GM12874 (cell line): ENCODE measurements around the gene OR2T8.

ENCODE experiments used
- TF ChIP-seq, protein P1 (sequence below): IDR thresholded peaks from 2 replicates; pipeline ENCODE4 v1.5.1; 2011; ENCODE audit warnings: low read depth, mild to moderate bottlenecking, control low read depth, low read length, moderate library complexity; ENCODE audit not compliant: insufficient read depth

The OR2T8 gene, protein sequence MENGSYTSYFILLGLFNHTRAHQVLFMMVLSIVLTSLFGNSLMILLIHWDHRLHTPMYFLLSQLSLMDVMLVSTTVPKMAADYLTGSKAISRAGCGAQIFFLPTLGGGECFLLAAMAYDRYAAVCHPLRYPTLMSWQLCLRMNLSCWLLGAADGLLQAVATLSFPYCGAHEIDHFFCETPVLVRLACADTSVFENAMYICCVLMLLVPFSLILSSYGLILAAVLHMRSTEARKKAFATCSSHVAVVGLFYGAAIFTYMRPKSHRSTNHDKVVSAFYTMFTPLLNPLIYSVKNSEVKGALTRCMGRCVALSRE

DNA sequence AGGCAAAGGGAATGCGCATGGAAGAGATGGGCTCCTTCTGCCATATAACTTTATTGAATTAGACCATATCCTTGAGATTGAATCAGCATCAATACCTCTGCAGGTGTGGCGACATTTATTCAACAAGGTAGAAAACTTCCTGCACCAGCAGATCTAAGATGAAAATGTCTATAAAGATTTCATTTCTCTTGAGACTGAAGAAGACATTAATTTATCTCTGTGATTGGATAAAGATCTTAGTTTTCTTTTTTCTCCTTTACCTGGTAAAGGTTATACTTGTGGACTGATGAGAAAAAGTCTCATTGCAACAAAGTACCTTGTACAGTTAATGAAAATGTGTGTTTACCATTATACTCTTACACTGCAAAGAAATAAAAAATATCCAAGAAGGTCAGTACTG is at the start of gene OR2T8:
TSS of gene OR2T8 (plus strand) at position 301 of the 400 bp plus-strand sequence. CDS start 766 bp downstream, outside the sequence.
- TF ChIP-seq, protein P1, sequence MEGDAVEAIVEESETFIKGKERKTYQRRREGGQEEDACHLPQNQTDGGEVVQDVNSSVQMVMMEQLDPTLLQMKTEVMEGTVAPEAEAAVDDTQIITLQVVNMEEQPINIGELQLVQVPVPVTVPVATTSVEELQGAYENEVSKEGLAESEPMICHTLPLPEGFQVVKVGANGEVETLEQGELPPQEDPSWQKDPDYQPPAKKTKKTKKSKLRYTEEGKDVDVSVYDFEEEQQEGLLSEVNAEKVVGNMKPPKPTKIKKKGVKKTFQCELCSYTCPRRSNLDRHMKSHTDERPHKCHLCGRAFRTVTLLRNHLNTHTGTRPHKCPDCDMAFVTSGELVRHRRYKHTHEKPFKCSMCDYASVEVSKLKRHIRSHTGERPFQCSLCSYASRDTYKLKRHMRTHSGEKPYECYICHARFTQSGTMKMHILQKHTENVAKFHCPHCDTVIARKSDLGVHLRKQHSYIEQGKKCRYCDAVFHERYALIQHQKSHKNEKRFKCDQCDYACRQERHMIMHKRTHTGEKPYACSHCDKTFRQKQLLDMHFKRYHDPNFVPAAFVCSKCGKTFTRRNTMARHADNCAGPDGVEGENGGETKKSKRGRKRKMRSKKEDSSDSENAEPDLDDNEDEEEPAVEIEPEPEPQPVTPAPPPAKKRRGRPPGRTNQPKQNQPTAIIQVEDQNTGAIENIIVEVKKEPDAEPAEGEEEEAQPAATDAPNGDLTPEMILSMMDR = no peak

DNA sequence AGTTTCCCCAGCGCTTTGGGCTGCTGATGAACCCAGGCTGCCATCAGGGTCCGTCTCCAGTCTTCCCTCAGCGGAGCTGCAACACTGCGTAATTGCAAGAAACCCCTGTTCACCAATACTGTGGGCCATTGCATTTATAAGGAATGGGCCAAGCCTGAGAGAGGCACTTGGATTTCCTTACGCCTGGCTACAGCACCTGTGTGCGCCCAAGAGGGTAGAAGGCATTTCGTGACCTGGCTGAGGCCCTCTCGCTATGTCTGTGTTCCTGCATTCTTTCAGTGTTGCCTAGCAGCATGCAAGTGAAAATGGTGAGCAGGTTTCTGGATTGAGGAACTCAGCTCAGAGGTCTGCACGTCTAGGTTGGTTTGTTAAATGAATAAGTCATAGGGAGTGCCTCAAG is 36.7 kb upstream of the OR2T8 start:
- TF ChIP-seq, protein P1 = no peak

DNA sequence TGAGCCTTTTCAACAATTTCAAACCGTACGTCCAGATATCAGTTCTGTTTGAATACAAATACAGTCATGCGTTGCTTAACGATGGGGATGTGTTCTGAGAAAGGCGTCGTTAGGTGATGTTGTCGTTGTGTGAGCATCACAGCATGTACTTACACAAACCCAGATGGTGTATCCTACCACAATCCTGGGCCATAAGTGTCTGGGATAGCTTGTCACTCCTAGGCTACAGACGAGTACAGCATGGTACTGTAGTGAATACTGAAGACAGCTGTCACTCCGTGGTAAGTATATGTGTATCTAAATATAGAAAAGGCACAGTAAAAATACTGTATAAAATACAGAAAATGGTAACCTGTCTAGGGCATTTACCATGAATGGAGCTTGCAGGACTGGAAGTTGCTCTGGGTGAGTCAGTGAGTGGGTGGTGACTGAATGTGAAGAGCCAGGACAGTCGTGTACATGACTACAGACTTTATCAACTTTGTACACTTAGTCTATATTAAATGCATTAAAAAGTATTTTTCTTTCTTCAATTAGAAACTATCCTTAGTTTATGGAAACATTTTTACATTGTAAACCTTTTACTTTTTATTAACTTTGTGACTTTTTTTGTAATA is 35.1 kb upstream of the OR2T8 start:
- TF ChIP-seq, protein P1 = no peak

DNA sequence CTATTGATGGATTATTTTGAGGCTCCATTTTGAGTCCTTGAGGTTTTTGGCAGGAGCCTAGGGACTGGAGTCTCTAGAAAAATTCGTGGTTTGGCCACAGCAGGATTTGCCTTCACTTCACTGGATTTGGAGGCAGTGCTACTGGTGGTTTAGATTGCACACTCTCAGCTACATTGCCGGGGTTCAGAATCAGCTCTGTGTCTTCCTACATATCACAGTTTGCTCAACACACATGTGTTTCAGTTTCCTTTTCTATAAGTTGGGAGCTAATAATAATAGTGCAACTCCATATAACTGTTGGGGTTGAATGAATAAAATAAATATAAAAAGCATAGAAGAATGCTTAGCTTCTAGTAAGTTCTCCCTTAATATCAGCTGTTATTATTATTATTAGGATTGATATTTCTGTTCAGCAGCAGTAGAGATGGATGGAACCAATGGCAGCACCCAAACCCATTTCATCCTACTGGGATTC is 24.9 kb upstream of the OR2T8 start, which contains the start of gene OR2W3:
TSS of gene OR2W3 (plus strand) at position 425 of the 475 bp plus-strand sequence. CDS start at position 425, 0 bp downstream.
- TF ChIP-seq, protein P1 = no peak

DNA sequence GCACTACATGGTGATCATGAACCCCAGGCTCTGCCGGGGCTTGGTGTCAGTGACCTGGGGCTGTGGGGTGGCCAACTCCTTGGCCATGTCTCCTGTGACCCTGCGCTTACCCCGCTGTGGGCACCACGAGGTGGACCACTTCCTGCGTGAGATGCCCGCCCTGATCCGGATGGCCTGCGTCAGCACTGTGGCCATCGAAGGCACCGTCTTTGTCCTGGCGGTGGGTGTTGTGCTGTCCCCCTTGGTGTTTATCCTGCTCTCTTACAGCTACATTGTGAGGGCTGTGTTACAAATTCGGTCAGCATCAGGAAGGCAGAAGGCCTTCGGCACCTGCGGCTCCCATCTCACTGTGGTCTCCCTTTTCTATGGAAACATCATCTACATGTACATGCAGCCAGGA is 24.1 kb upstream of the OR2T8 start:
- TF ChIP-seq, protein P1 = no peak

DNA sequence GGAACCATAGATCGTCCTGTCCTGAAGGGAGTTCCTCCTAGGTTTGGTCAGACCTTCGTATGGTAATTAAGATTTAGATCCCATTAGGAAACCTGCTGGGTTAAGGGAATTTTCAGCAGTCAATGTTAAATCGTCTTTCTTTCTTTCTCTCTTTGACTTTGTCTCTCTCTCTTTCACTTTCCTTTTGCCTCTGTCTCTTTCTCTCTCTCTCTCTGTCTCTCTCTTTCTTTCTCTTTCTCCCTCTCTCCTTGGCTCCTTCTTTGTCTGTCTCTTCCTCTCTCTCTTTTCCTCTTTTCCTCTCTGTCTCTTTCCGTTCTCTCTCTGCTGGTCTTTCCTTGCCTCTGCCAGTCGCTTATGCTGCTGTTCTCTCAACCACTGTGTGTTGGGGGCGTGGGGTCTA is 15.9 kb upstream of the OR2T8 start:
- TF ChIP-seq, protein P1 = no peak

DNA sequence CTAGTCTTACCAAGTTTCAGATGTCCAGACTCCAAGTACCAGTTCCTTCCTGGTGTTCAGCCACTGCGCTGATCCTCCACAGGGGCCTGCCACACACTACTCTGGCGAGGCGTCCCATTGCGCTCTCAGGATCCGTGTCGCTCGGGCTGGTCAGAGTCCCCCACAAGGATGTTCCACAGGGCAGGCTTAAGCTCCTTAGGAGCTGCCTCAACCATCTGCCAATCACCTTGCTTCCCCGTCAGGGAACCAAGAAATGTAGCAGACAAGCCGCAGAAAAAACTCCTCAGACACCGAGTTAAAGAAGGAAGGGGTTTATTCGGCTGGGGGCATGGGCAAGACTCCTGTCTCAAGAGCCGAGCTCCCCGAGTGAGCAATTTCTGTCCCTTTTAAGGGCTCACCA is 14.9 kb upstream of the OR2T8 start:
- TF ChIP-seq, protein P1 = no peak
